Keratinocyte (primary cell): Measurements from ENCODE around the gene FOXD3. TPM values are rescaled to one million over a fixed set of nuclear protein-coding genes. Genes with fewer than 3 reads are reported as not detected.

Experiments used
- DNase-seq: peaks from one replicate; pipeline ENCODE4 v3.0.0-alpha.2; 2011; ENCODE audit warnings: low read depth, missing footprints, low spot score
- FAIRE-seq: peaks from 2 replicates; lab custom pipeline; 2011; peaks lifted over from hg19 to GRCh38; lab: Jason Lieb, UNC
- H2AFZ ChIP-seq: 2 replicates; pipeline ENCODE4 v1.6.0; 2012; ENCODE audit warnings: low read length, control low read depth, inconsistent platforms; ENCODE audit not compliant: control insufficient read depth
- H3K27ac ChIP-seq: 2 replicates; pipeline ENCODE4 v1.5.1; 2011; ENCODE audit warnings: low read length; ENCODE audit not compliant: control insufficient read depth, insufficient read depth
- H3K27me3 ChIP-seq: 3 replicates; pipeline ENCODE4 v1.6.0; 2011; ENCODE audit warnings: low read length; ENCODE audit not compliant: control insufficient read depth, insufficient read depth; ENCODE audit errors: extremely low read depth
- H3K36me3 ChIP-seq, 2 experiments: 2 replicates in 1 of 2; 3 replicates in 1 of 2; pipeline ENCODE4 v1.5.1; 2011; ENCODE audit warnings: low read length in 2 of 2, mild to moderate bottlenecking in 1 of 2; ENCODE audit not compliant: control insufficient read depth in 2 of 2, insufficient read depth in 2 of 2; ENCODE audit errors: extremely low read depth in 1 of 2
- H3K4me1 ChIP-seq: 3 replicates; pipeline ENCODE4 v1.5.1; 2011; ENCODE audit warnings: low read length; ENCODE audit not compliant: control insufficient read depth, insufficient read depth; ENCODE audit errors: extremely low read depth
- H3K4me2 ChIP-seq: 3 replicates; pipeline ENCODE4 v1.6.0; 2011; ENCODE audit warnings: low read depth, low read length; ENCODE audit not compliant: control insufficient read depth, insufficient read depth; ENCODE audit errors: extremely low read depth
- H3K4me3 ChIP-seq, 3 experiments: fragments of 200-600 bp in 1 of 3; sonication (generic) in 1 of 3; 2 replicates in 2 of 3; 3 replicates in 1 of 3; pipeline ENCODE4 v1.5.1; 2011 to 2016; ENCODE audit warnings: low read length in 3 of 3, mild to moderate bottlenecking in 3 of 3, control low read depth in 2 of 3, inconsistent platforms in 1 of 3, low read depth in 1 of 3, mixed read lengths in 1 of 3, mixed run types in 1 of 3, moderate library complexity in 1 of 3; ENCODE audit not compliant: control insufficient read depth in 2 of 3, insufficient read depth in 2 of 3; ENCODE audit errors: extremely low read depth in 1 of 3
- H3K79me2 ChIP-seq: 2 replicates; pipeline ENCODE4 v1.6.0; 2012; ENCODE audit warnings: low read length; ENCODE audit not compliant: control insufficient read depth, insufficient read depth
- H3K9ac ChIP-seq: 3 replicates; pipeline ENCODE4 v1.6.0; 2011; ENCODE audit warnings: low read length; ENCODE audit not compliant: control insufficient read depth, insufficient read depth; ENCODE audit errors: extremely low read depth
- H3K9me1 ChIP-seq: 3 replicates; pipeline ENCODE4 v1.6.0; 2011; ENCODE audit warnings: low read length; ENCODE audit not compliant: control insufficient read depth, insufficient read depth; ENCODE audit errors: extremely low read depth
- H3K9me3 ChIP-seq: 2 replicates; pipeline ENCODE4 v1.5.1; 2012; ENCODE audit warnings: low read depth, low read length; ENCODE audit not compliant: control insufficient read depth
- H4K20me1 ChIP-seq: 3 replicates; pipeline ENCODE4 v1.6.0; 2011; ENCODE audit warnings: low read length; ENCODE audit not compliant: control insufficient read depth, insufficient read depth; ENCODE audit errors: extremely low read depth
- EZH2 ChIP-seq: IDR thresholded peaks from one replicate; pipeline ENCODE4 v1.6.1; 2012; ENCODE audit warnings: inconsistent platforms, mild to moderate bottlenecking, low read length, moderate library complexity
- dilution Hi-C: fragments of 300-500 bp; cut with MboI; formaldehyde crosslinking; loops from one replicate; pipeline ENCODE4 v1.7.0; 2020; ENCODE audit warnings: low sequenced_read_pairs; ENCODE audit not compliant: extremely low pct_ligation_motif_present
- polyA plus RNA-seq, 5 experiments: library from polyadenylated mRNA; depleted of rRNA in 3 of 5; stranded (reverse) in 3 of 5; stranded (forward) in 1 of 5; unstranded in 1 of 5; fragments of >200 nt; gene quantifications; 1 replicate in 1 of 5; 2 replicates in 3 of 5; 3 replicates in 1 of 5; pipeline versions ENCODE4 v1.2.1 to v1.2.3, GENCODE V29; 2011 to 2012; ENCODE audit warnings: missing spikeins in 2 of 5, low read depth in 1 of 5, low replicate concordance in 1 of 5
- TF ChIP-seq, protein P1 (sequence below), 3 experiments: IDR thresholded peaks in 1 of 3; conservative IDR thresholded peaks in 1 of 3; optimal IDR thresholded peaks in 1 of 3; 2 replicates in 2 of 3; 3 replicates in 1 of 3; pipeline versions ENCODE3 to v1.5.1; 2011; ENCODE audit warnings: low read length in 3 of 3, mild to moderate bottlenecking in 3 of 3, moderate library complexity in 2 of 3, control low read depth in 1 of 3, inconsistent platforms in 1 of 3; ENCODE audit not compliant: insufficient read depth in 2 of 3; ENCODE audit errors: extremely low read depth in 1 of 3

The FOXD3 gene
- polyA plus RNA-seq, 1 donor (not counting 4 experiments of a cell fraction or from before 2014, with no cell fraction given) = not detected

DNA sequence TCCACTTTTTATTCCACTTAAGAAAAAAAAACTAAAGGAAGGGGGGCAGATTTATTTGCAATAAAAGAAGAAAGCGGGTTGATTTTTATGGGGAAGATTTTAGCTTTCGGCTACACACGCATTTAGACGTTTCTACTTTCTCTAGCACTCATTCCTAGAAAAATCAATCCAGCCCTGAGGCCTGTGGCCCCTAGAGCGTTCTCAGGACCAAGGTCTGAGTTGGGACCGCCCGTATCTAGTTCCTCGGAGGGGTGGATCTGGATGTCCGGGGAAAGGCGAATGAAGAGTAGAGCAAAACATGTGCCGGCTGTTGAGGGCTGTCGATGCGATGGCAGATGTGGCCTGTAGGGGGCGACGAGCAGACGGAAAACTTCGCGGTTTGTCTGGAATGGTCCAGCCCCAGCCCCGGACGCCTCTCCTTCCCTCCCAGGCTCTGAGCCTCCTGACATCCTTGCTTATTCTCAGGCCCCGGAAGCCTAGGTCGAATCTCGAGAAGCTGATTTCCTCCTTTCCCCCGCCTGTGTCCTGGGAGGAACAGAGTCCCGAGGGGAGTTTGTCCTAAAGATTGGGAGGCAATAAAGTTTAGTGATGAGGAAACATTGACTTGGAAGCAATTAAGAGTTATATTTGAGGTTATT, 5.2 kb downstream of the FOXD3 start:
- Histone ChIP-seq H3K9me1 (no peaks in the 10 kb centered on the region), H3K4me1 (no peaks in the 10 kb centered on the region), H2AFZ (no peak overlapping the region), H3K9ac (no peak overlapping the region), H3K36me3 (no peaks in the 10 kb centered on the region), H3K4me3 (no peak overlapping the region), H3K9me3 (no peaks in the 10 kb centered on the region), H4K20me1 (peaks cover 3% of the 10 kb centered on the region), H3K79me2 (no peaks in the 10 kb centered on the region), H3K4me2 (no peak overlapping the region), H3K27ac (no peak overlapping the region), H3K27me3 (peaks cover 89% of the 10 kb centered on the region)
- dilution Hi-C loops = no loop called here
- peak; percentile 57 for FAIRE-seq
- DNase-seq = peak; percentile 5
- TF ChIP-seq, protein P1, sequence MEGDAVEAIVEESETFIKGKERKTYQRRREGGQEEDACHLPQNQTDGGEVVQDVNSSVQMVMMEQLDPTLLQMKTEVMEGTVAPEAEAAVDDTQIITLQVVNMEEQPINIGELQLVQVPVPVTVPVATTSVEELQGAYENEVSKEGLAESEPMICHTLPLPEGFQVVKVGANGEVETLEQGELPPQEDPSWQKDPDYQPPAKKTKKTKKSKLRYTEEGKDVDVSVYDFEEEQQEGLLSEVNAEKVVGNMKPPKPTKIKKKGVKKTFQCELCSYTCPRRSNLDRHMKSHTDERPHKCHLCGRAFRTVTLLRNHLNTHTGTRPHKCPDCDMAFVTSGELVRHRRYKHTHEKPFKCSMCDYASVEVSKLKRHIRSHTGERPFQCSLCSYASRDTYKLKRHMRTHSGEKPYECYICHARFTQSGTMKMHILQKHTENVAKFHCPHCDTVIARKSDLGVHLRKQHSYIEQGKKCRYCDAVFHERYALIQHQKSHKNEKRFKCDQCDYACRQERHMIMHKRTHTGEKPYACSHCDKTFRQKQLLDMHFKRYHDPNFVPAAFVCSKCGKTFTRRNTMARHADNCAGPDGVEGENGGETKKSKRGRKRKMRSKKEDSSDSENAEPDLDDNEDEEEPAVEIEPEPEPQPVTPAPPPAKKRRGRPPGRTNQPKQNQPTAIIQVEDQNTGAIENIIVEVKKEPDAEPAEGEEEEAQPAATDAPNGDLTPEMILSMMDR (optimal IDR thresholded peaks at IDR 0.05 in 1 of 3, IDR thresholded peaks at IDR 0.05 in 1 of 3, conservative IDR thresholded peaks at IDR 0.05 in 1 of 3; ENCODE audit: extremely low read depth in 1 of 3, insufficient read depth in 2 of 3, low read length in 3 of 3) = peak; percentile 69 to 87 (median 77)
- no peak for TF ChIP-seq EZH2

DNA sequence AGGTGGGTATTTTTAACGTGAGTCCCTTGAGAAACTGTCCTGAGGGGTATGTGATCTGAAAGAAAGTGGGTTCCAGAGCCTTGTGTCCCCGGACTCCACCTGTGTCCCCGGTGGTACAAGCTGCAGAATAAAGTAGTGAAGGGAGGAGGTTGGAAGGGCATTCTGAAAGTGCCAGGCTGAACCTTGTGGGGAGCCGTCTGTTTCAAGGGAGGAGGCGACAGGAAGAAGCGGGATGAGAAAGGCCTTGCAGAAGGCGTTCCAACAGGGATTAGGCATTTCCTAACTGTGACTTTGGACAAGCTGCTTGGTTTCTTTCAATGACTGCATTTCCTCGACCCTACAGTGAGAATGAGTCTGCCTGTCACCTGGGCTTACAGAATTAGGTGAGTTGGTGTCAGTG, 5.8 kb downstream of the FOXD3 start:
- no peaks in the 10 kb centered on the region for H3K9me3 ChIP-seq
- no peak for DNase-seq
- TF ChIP-seq EZH2 = no peak
- TF ChIP-seq, protein P1 (optimal IDR thresholded peaks at IDR 0.05 in 1 of 3, IDR thresholded peaks at IDR 0.05 in 1 of 3, conservative IDR thresholded peaks at IDR 0.05 in 1 of 3; ENCODE audit: extremely low read depth in 1 of 3, insufficient read depth in 2 of 3, low read length in 3 of 3) = no peak
- no peak for FAIRE-seq
- H4K20me1 ChIP-seq = peaks cover 3% of the 10 kb centered on the region
- peaks cover 88% of the 10 kb centered on the region for H3K27me3 ChIP-seq
- H3K79me2 ChIP-seq = no peaks in the 10 kb centered on the region
- no peak overlapping the region for H3K4me2 ChIP-seq
- H3K4me1 ChIP-seq = no peaks in the 10 kb centered on the region
- dilution Hi-C loops = no loop called here
- H3K9ac ChIP-seq = no peak overlapping the region
- H3K36me3 ChIP-seq = no peaks in the 10 kb centered on the region
- H3K4me3 ChIP-seq = no peak overlapping the region
- no peaks in the 10 kb centered on the region for H3K9me1 ChIP-seq
- H2AFZ ChIP-seq = no peak overlapping the region
- H3K27ac ChIP-seq = no peak overlapping the region
